RWPE1 (cell line): Measurements from ENCODE around the gene OR6K6.

Source experiments
- CTCF ChIA-PET: fragments of 350-600 bp; sonication (Branson Sonifier 250); formaldehyde crosslinking; extraction: SDS; loops from one replicate; lab custom pipeline; 2021; lab: Yijun Ruan, JAX
- POLR2A ChIA-PET: fragments of 400-600 bp; formaldehyde crosslinking; extraction: SDS; loops from one replicate; lab custom pipeline; 2020; ENCODE audit warnings: antibody characterized with exemption; ENCODE audit not compliant: low non-redundant PET; lab: Yijun Ruan, JAX
- DNase-seq: peaks from one replicate; pipeline ENCODE4 v3.0.0; 2012; ENCODE audit warnings: low spot score
- H3K27ac ChIP-seq: fragments of 450-650 bp; 2 replicates; pipeline ENCODE4 v1.5.1; 2017
- CTCF ChIP-seq: fragments of 450-650 bp; conservative IDR thresholded peaks from 2 replicates; pipeline ENCODE4 v1.5.1; 2017; ENCODE audit warnings: low read depth, mild to moderate bottlenecking

The OR6K6 gene

GRCh38 chr1:158719664-158720063, 34.9 kb upstream of the OR6K6 start:
- ChIA-PET POLR2A (no interaction called here), CTCF (no interaction called here)
- TF ChIP-seq CTCF = no peak
- no peak overlapping the region for H3K27ac ChIP-seq
- no peak for DNase-seq

DNA sequence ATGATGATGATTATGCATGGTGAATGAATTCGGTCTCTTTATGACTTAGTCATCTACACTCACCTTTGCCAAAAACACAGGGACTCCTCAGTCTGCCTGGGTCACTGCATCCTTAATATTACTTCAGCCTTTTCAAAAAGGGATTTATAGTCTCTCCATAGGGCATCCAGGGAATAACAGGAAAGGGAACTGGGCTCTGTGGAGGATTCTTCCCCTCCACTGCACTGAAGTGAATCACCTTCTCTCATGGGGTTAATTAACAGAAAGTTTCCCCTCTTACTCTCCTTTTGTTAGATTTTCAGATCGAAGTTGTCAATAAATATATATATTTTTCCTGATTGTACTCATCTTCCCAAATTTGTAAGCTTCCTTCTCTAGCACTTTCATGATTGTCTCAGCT, 33.9 kb upstream of the OR6K6 start, which contains the start of gene OR6K3:
OR6K3 (minus strand) TSS at position 101 of the 400 bp plus-strand sequence. CDS start 2,605 bp downstream, outside the sequence.
- ChIA-PET CTCF (interaction anchor here (0.7 kb wide), 1 partner anchor 391 kb away, joined by 3 read pairs; no protein-coding TSS in a partner anchor), POLR2A (no interaction called here)
- TF ChIP-seq CTCF = no peak
- DNase-seq = no peak
- no peak within 1 kb of the TSS for H3K27ac ChIP-seq

DNA sequence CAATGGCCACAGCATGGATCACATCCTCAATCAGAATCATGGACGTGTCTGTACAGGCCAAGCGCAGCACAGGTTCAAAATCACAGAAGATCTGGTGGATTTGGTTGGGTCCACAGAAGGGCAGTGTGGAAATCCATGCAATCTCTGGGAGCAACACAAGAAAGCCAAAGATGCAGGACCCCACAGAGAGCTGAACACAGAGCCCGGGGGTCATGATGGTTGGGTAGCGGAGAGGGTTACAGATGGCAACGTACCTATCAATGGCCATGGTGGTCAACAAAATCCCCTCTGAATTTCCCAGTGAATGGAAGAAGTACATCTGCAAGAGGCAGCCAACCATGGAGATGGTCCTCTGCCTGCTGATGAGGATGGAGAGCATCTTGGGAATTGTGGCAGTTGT, 30.1 kb upstream of the OR6K6 start:
- ChIA-PET POLR2A (no interaction called here), CTCF (no interaction called here)
- DNase-seq = no peak
- no peak for TF ChIP-seq CTCF
- no peak overlapping the region for H3K27ac ChIP-seq

DNA sequence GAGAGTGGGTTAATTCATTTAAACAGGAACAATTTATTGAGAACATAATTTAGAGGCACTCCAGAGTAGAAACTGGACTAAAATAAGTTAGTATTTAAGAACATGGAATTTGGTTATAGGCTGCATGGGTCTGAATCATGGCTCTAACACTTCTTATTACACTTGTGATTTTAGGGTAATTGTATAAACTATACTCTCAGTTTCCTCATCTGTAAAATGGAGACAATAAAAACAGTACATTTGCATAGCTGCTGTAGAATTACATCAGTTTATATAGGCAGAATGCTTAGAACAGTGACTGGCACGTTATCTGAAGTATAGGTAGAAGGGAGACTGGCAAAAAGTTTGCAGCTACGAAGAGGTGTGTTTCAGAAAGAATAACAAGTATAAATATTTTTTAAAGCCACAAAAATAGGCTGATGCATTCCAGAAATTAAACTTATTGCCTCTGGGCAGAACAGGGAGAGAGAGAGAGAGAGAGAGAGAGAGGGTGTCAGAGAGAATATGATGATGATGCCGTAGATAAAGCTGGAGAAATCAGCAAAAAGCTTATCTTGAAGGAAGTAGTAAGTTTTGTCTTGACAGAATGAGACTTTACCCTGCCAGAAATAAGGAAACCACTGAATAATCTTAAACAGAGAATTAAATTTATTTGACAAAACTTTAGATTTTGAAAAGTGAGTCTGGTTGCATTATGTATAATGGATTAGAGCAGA, 25.9 kb upstream of the OR6K6 start:
- TF ChIP-seq CTCF = no peak
- H3K27ac ChIP-seq = no peak overlapping the region
- ChIA-PET POLR2A (no interaction called here), CTCF (no interaction called here)
- no peak for DNase-seq

- no peak for TF ChIP-seq CTCF
- no peak overlapping the region for H3K27ac ChIP-seq
- DNase-seq = no peak
- CTCF ChIA-PET = no interaction called here
- POLR2A ChIA-PET = no interaction called here
Observed at GRCh38 chr1:158730453-158730852, 24.1 kb upstream of the OR6K6 start.

- DNase-seq = no peak
- ChIA-PET POLR2A (no interaction called here), CTCF (no interaction called here)
- TF ChIP-seq CTCF = no peak
- no peak overlapping the region for H3K27ac ChIP-seq
Observed at GRCh38 chr1:158731707-158732106, 22.8 kb upstream of the OR6K6 start.
